Measurements from ENCODE around the gene BHLHA9. TPM values are rescaled to one million over a fixed set of nuclear protein-coding genes. Genes with fewer than 3 reads are reported as not detected.
A peak's percentile ranks its signal among the peaks of the same experiment; 100 is the strongest.

The BHLHA9 gene
- total RNA-seq, 1 donor from 2014 or later: not detected

DNA sequence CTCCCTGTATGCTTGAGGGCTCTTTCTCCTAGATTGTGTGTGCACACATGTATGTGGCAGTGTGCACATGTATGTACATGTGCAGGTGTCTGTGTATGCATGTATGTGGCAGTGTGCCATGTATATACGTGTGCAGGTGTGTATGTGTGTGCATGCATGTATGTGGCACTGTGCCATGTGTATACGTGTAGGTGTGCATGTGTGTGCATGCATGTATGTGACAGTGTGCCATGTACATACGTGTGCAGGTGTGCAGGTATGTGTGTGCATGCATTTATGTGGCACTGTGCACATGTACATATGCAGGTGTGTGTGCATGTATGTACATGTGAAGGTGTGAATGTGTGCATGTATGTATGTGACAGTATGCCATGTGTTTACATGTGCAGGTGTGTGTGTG is 43.9 kb upstream of the BHLHA9 start:
- peaks cover under 1% of the 10 kb centered on the region for H3K9me3 Mint-ChIP-seq (ENCODE audit: low read depth)
- peaks cover 8% of the 10 kb centered on the region for H3K4me1 Mint-ChIP-seq (ENCODE audit: low read depth)
- H3K36me3 Mint-ChIP-seq (ENCODE audit: low read depth): peaks cover 2% of the 10 kb centered on the region
- H3K4me3 Mint-ChIP-seq (ENCODE audit: unreplicated experiment): no peak overlapping the region
- no peak overlapping the region for H3K27ac Mint-ChIP-seq (ENCODE audit: unreplicated experiment)
- no peak for DNase-seq (ENCODE audit: low spot score)
- TF ChIP-seq, protein P1, sequence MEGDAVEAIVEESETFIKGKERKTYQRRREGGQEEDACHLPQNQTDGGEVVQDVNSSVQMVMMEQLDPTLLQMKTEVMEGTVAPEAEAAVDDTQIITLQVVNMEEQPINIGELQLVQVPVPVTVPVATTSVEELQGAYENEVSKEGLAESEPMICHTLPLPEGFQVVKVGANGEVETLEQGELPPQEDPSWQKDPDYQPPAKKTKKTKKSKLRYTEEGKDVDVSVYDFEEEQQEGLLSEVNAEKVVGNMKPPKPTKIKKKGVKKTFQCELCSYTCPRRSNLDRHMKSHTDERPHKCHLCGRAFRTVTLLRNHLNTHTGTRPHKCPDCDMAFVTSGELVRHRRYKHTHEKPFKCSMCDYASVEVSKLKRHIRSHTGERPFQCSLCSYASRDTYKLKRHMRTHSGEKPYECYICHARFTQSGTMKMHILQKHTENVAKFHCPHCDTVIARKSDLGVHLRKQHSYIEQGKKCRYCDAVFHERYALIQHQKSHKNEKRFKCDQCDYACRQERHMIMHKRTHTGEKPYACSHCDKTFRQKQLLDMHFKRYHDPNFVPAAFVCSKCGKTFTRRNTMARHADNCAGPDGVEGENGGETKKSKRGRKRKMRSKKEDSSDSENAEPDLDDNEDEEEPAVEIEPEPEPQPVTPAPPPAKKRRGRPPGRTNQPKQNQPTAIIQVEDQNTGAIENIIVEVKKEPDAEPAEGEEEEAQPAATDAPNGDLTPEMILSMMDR (IDR thresholded peaks at IDR 0.05): no peak
- H3K27me3 Mint-ChIP-seq (ENCODE audit: low read depth): peaks cover 41% of the 10 kb centered on the region

DNA sequence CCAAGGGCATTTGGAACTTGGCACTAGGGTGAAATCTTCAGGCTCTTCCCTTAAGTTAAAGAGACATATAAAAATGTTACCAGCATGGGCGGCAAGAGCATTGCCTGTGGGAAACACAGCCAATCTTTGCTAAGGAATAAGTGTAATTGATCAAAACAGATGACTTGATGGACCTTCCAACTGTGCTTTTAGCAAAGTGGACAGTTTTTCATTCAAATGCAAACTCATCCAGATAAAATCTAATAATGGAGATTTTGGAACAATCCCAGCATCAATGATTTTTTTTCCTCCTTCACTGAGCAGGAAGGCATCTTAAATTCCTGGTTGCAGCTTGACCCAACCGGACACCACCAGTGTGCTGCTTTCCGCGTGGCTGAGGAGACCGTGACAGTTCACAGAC is 42.9 kb upstream of the BHLHA9 start:
- Mint-ChIP-seq H3K9me3 (ENCODE audit: low read depth) (no peaks in the 10 kb centered on the region), H3K36me3 (ENCODE audit: low read depth) (peaks cover 2% of the 10 kb centered on the region), H3K27ac (ENCODE audit: unreplicated experiment) (no peak overlapping the region), H3K4me1 (ENCODE audit: low read depth) (peaks cover 11% of the 10 kb centered on the region), H3K4me3 (ENCODE audit: unreplicated experiment) (no peak overlapping the region), H3K27me3 (ENCODE audit: low read depth) (peaks cover 42% of the 10 kb centered on the region)
- TF ChIP-seq, protein P1 (IDR thresholded peaks at IDR 0.05): no peak
- no peak for DNase-seq (ENCODE audit: low spot score)

GRCh38 chr17:1227917-1228780 is 42.1 kb upstream of the BHLHA9 start:
- Mint-ChIP-seq H3K4me3 (ENCODE audit: unreplicated experiment) (peak overlapping the region; percentile 60), H3K27me3 (ENCODE audit: low read depth) (peaks cover 42% of the 10 kb centered on the region), H3K4me1 (ENCODE audit: low read depth) (peaks cover 19% of the 10 kb centered on the region), H3K27ac (ENCODE audit: unreplicated experiment) (no peak overlapping the region), H3K9me3 (ENCODE audit: low read depth) (no peaks in the 10 kb centered on the region), H3K36me3 (ENCODE audit: low read depth) (peaks cover 2% of the 10 kb centered on the region)
- TF ChIP-seq, protein P1 (IDR thresholded peaks at IDR 0.05): no peak
- no peak for DNase-seq (ENCODE audit: low spot score)

GRCh38 chr17:1228781-1229348 is 41.4 kb upstream of the BHLHA9 start:
- Mint-ChIP-seq H3K4me3 (ENCODE audit: unreplicated experiment) (no peak overlapping the region), H3K4me1 (ENCODE audit: low read depth) (peaks cover 20% of the 10 kb centered on the region), H3K36me3 (ENCODE audit: low read depth) (peaks cover 2% of the 10 kb centered on the region), H3K27me3 (ENCODE audit: low read depth) (peaks cover 40% of the 10 kb centered on the region), H3K9me3 (ENCODE audit: low read depth) (no peaks in the 10 kb centered on the region), H3K27ac (ENCODE audit: unreplicated experiment) (no peak overlapping the region)
- TF ChIP-seq, protein P1 (IDR thresholded peaks at IDR 0.05): no peak
- no peak for DNase-seq (ENCODE audit: low spot score)

DNA sequence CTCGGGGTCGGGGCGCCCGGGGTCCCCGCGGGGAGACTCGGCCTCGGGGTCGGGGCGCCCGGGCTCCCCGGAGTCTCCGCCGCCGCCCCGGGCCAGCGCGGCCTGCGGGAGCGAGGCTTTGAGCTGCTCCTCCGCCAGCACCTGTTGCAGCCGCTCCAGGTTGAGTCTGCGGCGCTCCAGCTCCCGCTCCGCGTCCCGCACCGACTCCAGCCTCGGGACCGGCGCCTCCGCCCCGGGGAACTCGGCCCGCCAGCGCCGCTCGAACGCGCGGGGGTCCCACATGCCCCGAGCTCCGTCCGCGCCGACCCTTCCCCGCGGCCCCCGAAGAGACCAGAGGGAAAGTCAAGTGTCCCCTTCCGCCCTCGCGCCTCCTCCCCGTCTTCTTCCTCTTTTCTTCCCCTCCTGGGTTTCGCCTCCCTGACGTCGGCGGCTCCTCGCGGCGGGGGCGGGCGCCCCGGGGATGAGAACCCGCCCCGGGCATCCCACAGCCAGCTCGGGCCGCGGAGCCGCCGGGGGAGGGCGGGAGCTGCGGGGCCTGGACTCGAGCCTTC is 40.8 kb upstream of the BHLHA9 start:
- peaks cover 24% of the 10 kb centered on the region for H3K4me1 Mint-ChIP-seq (ENCODE audit: low read depth)
- no peak overlapping the region for H3K27ac Mint-ChIP-seq (ENCODE audit: unreplicated experiment)
- no peaks in the 10 kb centered on the region for H3K9me3 Mint-ChIP-seq (ENCODE audit: low read depth)
- peaks cover 2% of the 10 kb centered on the region for H3K36me3 Mint-ChIP-seq (ENCODE audit: low read depth)
- DNase-seq (ENCODE audit: low spot score): no peak
- peaks cover 40% of the 10 kb centered on the region for H3K27me3 Mint-ChIP-seq (ENCODE audit: low read depth)
- TF ChIP-seq, protein P1 (IDR thresholded peaks at IDR 0.05): no peak
- peak overlapping the region; percentile 52 for H3K4me3 Mint-ChIP-seq (ENCODE audit: unreplicated experiment)
